Fibroblast of pulmonary artery (primary cell): ENCODE results near the gene SS18L1.
A peak's percentile ranks its signal among the peaks of the same experiment; 100 is the strongest.

ENCODE experiments used
- DNase-seq: peaks from one replicate; pipeline ENCODE4 v3.0.0-alpha.2; 2010; ENCODE audit warnings: low read depth
- H3K4me3 ChIP-seq: replicated peaks from 2 replicates; pipeline ENCODE4 v1.5.1; 2011; ENCODE audit warnings: low read depth, mild to moderate bottlenecking, control low read depth, low read length, moderate library complexity
- CTCF ChIP-seq: IDR thresholded peaks from 2 replicates; pipeline ENCODE4 v1.5.1; 2011; ENCODE audit warnings: mild to moderate bottlenecking, control low read depth, low read length, inconsistent platforms; ENCODE audit errors: missing control alignments

SS18L1 gene

GRCh38 chr20:62208061-62208794, 64.7 kb downstream of the SS18L1 start:
- TF ChIP-seq CTCF: no peak
- no peak overlapping the region for H3K4me3 ChIP-seq
- no peak for DNase-seq

- no peak for TF ChIP-seq CTCF
- DNase-seq: peak; percentile 8
- no peak overlapping the region for H3K4me3 ChIP-seq
Observed at GRCh38 chr20:62208795-62209755, 65.5 kb downstream of the SS18L1 start.

GRCh38 chr20:62209850-62210495, 66.4 kb downstream of the SS18L1 start:
- no peak for TF ChIP-seq CTCF
- no peak for DNase-seq
- no peak overlapping the region for H3K4me3 ChIP-seq

GRCh38 chr20:62210496-62210855, 66.9 kb downstream of the SS18L1 start:
- no peak overlapping the region for H3K4me3 ChIP-seq
- no peak for TF ChIP-seq CTCF
- no peak for DNase-seq

GRCh38 chr20:62211216-62211615, 67.6 kb downstream of the SS18L1 start:
- H3K4me3 ChIP-seq: no peak overlapping the region
- no peak for TF ChIP-seq CTCF
- DNase-seq: no peak

- H3K4me3 ChIP-seq: no peak overlapping the region
- TF ChIP-seq CTCF: no peak
- DNase-seq: no peak
Observed at GRCh38 chr20:62211769-62212288, 68.3 kb downstream of the SS18L1 start.
